Endothelial cell of umbilical vein (primary cell): ENCODE measurements around the gene PLEKHG5.

Source experiments
- MYC ChIP-seq: IDR thresholded peaks from one replicate; pipeline ENCODE4 v1.6.1; 2011; ENCODE audit warnings: mild to moderate bottlenecking, low read depth, low read length
- POLR2AphosphoS5 ChIP-seq: IDR thresholded peaks from 2 replicates; pipeline ENCODE4 v1.6.1; 2012; ENCODE audit warnings: low read depth, mild to moderate bottlenecking, control low read depth, low read length, moderate library complexity; ENCODE audit not compliant: insufficient read depth
- TF ChIP-seq, protein P1 (sequence below), 2 donors: IDR thresholded peaks; 1 replicate in 1 of 2; 2 replicates in 1 of 2; pipeline ENCODE4 v1.5.1; 2011; ENCODE audit warnings: low read length in 2 of 2, mild to moderate bottlenecking in 2 of 2, moderate library complexity in 2 of 2, control low read depth in 1 of 2, inconsistent platforms in 1 of 2, low read depth in 1 of 2; ENCODE audit not compliant: insufficient read depth in 1 of 2; ENCODE audit errors: extremely low read depth in 1 of 2

DNA sequence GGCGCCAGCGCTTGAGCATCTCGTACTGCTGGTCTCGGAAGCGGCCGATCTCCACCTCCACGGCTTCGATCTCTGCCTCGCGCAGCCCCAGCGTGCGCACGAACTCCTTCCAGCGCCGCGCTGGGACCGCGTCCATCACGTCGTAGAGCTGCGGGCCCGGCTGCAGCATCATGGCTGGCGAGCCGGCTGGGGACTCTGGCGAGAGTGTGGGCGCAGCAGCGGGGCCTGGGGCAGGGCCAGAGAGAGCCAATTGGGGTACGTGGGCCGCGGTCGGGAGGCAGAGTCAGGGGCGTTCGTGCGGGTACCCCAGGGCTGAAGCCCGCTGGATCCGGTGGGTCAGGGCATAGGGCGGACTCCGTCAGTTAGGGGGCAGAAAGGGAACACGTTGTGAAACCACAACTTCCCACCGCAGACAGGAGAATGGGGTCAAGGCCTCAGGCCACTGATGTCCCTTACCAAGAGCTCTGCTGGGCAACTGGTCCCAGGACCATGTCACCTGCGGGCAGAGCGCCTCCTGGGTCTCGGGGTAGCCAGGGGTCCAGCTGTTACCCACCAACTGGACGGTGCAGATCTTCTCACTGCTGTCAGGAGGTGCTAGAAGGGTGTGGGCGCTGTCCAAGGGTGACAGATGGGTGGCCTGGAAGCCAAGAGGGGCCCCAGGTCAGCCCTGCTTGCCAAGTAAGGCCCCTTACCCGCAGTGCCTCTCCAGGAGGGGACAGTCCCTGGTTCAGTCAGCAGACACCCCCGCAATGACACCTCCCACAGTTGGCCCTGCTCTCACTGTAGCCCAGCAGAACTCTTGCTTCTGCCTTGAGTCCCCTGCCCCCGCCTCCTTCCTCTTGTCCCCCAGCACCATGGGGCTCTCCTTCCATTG is 29.7 kb downstream of the PLEKHG5 start:
- TF ChIP-seq MYC (no peak), POLR2AphosphoS5 (no peak)
- TF ChIP-seq, protein P1, sequence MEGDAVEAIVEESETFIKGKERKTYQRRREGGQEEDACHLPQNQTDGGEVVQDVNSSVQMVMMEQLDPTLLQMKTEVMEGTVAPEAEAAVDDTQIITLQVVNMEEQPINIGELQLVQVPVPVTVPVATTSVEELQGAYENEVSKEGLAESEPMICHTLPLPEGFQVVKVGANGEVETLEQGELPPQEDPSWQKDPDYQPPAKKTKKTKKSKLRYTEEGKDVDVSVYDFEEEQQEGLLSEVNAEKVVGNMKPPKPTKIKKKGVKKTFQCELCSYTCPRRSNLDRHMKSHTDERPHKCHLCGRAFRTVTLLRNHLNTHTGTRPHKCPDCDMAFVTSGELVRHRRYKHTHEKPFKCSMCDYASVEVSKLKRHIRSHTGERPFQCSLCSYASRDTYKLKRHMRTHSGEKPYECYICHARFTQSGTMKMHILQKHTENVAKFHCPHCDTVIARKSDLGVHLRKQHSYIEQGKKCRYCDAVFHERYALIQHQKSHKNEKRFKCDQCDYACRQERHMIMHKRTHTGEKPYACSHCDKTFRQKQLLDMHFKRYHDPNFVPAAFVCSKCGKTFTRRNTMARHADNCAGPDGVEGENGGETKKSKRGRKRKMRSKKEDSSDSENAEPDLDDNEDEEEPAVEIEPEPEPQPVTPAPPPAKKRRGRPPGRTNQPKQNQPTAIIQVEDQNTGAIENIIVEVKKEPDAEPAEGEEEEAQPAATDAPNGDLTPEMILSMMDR (IDR thresholded peaks at IDR 0.05; ENCODE audit: extremely low read depth in 1 of 2, insufficient read depth in 1 of 2, low read depth in 1 of 2, low read length in 2 of 2), result no peak
